GM18907 (cell line): ENCODE data around the gene KAT2B.
"Not testable (repeated sequence)": the region's sequence is repeated elsewhere in the genome, so short reads cannot be mapped to it uniquely, and the experiment has no call there.

Experiments
- ATAC-seq: cut with Tn5 transposase; IDR thresholded peaks from one replicate; pipeline ENCODE4 v1.9.1; 2021; ENCODE audit warnings: mild to moderate bottlenecking, moderate library complexity; ENCODE audit not compliant: unreplicated experiment

KAT2B gene

DNA sequence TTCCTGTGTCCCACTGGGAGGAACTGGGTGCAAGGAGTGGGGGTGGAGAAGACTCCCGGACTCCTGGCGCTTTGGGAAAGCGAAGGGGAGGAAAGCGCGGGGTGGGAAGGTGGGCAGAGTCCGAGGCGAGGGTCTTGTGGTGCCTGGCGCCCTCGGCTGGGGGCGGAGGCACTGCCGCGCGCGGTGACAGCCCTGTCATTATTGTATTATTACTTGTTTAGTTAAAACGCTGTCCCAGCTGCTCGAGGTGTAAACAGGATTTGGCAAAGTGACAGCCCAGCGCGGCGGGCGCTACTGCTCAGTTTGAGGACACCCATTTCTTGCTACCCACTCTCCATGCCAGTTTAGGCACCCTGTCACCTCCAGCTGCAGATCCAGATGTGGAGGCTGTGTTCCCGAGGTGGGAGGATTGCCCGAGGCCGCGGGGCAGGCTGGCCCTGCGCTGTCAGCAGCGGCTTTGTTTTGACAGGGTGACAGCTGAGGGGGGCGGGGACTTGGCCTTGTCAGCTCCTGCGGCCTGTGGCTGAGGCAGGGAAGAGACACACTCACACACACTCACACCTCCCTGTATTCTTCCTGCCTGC lies 1.0 kb downstream of the KAT2B start:
- ATAC-seq = peak; percentile 50

DNA sequence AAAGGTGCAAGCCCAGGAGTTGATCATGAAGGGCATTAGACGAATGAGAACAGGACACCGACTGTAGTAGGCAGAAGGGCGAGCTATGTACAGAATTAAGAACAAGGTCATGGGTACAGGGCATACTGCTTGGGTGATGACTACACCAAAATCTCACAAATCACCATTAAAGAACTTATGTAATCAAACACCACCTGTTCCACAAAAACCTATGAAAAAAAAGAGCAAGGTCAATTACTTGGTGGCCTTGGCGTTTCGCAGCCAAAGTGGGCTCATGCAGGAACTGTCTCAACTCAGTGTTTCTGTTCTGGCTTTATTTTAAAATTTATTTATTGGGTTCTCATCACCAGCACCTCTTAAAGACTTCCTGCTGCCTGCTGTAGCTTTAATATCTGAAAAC lies 2.1 kb downstream of the KAT2B start:
- ATAC-seq = no peak

DNA sequence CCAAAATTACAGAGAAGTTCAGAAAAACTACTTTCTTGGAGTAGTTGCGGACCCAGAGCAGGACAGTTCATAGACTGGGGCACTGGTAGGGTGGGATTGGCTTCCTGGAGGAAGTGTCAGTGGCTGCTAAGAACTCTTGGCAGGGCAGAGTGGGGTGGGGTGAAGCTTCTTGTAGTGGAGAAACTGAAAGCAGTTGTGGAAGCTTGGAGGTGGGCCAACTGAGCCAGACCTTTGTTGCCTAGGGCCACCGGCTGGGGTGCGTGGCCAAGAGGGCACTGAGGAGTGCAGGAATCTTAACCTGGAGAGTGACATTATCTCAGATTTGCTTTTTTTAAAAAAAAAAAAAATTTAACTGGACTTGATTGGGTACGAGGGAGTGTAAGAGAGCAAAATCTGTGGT lies 3.1 kb downstream of the KAT2B start:
- peak; percentile 39 for ATAC-seq

DNA sequence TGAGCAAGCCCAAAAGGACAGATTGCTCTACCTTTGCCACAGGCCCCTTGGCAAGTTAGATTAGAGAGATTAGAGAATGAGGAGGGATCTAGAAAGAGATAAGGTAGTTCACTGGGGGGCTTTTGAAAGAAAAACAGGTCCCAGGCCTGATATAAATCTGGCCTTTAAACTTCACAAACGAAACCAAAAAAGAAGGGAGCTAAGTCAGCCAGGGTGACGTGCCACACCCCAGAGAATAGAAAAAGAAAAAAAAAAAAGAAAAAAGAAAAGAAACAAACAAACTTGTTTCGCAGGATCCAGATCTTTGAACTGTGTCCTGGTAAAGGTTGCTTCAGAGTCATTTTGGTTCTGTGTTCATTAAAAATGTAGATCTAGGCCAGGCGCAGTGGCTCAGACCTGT lies 3.6 kb downstream of the KAT2B start:
- ATAC-seq = no peak

DNA sequence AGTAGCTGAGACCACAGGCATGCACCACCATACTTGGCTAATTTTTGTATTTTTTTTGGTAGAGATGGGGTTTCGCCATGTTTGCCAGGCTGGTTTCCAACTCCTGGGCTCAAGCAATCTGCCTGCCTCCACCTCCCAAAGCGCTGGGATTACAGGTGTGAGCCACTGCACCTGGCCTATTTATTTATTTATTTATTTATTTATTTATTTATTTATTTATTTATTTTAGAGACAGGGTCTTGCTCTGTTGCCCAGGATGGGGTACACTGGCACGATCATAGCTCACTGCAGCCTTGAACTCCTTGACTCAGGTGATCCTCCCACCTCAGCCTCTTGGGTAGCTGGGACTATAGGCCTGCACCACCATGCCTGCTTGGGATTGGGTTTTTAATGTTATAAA lies 4.9 kb downstream of the KAT2B start:
- not testable (repeated sequence) for ATAC-seq

DNA sequence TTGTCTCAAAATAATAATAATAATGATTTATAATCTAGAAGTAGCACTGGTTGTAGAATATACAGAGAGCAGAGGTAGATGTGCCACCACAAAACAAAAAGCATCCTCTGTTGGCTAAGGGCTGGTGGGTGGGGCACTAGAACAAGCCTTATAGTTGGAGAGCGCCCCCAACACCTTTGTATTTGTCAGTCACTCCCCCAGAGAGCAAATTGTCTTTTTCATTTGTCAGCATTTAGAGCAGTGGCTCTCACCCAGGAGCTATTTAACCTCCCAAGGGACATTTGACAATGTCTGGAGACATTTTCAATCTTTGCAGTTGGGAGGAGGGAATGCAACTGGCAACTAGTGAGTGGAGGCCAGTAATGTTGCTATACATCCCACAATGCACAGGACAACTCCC lies 6.3 kb downstream of the KAT2B start:
- no peak for ATAC-seq

DNA sequence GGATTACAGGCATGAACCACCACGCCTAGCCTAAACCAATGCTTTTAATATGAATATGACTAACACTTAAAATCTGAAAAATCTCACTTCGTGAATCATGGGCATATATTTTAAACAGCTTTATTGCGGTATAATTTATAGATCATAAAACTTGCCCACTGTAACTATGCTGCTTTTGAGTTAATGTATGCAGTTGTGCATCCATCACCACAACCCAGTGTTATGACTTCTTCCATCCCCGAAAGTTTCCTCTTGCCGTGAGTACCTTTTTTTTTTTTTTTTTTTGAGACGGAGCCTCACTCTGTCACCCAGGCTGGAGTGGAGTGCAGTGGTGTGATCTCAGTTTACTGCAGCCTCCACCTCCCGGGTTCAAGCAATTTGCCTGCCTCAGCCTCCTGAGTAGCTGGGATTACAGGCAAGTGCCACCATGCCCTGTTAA lies 7.1 kb downstream of the KAT2B start:
- no peak for ATAC-seq

DNA sequence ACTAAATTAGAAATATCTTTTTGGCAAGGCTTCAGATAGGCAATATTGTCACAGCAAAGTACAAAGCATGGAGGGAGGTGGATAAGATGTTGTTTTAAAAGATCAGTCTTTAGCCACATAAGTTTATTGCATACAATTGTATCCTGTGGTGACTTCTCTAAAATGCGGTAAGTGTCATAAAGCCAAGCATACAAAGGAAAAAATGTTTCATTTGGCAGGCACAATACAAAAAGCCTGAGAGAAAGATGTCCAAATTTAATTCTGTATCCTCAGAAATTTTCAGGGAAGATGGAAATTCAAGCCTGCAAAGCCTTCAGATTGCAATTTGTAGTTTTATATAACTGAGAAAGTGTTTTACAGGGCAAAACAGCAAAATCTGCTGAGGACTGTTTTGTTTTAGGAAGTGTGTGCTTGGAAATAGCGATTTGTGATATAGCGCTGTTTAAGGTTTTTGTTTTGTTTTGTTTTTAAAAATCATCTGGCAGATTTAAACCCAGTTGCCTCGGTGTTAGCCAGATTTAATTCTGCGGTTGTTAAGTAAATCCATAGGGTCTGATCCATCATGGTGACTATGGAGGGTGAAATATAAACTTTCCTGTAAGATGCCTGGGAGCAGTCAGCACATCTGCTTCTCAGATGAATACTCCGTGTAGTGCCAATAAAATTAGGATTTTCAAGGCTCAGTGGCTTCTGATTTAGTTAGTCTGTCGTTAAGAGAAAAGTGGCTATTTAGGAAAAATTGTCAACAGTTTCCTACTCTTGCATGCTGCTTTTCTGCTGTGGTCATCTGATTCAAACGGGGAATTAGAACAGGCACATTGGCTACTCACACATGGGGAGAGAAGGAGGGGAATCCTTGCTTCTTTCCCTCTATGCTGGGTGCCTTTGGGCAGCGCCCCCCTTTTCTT lies 8.0 kb downstream of the KAT2B start:
- ATAC-seq = no peak

DNA sequence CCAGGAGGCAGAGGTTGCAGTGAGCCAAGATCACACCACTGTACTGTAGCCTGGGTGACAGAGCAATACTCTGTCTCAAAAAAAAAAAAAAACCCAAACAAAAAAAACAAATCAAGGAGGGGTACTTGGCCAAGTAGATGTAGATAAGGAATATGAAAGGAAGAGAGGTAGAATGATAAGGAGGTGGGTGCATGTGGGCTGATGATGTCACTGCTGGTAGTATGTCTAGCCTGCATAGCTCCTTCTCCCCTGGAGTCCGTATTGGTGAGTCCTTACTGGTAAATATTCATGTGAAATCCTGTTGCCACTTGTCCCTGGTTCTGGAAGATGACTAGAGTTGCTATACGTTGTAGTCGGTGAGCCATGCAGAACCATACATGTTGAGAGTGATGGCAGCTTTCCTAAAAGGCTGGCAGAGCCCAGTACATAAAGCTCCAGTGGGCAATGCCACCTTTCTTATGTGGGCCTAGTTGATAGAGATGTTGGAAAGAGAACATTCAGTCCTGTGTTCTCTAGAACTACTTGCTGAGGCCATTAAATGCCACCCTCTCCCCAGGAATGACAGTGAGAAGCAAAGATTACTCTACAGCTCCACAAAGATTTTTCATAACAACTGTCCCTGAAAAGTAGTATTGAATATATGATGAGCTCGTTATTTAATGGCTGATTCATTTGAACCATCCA lies 11.0 kb downstream of the KAT2B start:
- ATAC-seq = no peak

DNA sequence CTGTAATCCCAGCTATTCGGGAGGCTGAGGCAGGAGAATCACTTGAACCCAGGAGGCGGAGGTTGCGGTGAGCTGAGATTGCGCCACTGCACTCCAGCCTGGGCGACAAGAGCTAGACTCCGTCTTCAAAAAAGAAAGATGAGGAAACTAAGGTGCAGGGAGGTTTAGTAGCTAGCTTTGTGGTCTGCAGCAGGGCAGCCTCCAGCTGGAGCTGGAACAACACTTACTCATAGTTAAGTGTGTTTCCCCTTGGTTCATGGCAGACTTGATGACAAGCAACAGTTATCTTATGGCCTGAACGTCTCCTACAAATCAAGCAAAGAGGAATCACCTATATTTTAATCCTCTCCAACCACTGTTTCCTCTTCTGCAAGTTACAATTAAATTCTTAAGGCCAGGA lies 12.6 kb downstream of the KAT2B start:
- ATAC-seq = no peak

DNA sequence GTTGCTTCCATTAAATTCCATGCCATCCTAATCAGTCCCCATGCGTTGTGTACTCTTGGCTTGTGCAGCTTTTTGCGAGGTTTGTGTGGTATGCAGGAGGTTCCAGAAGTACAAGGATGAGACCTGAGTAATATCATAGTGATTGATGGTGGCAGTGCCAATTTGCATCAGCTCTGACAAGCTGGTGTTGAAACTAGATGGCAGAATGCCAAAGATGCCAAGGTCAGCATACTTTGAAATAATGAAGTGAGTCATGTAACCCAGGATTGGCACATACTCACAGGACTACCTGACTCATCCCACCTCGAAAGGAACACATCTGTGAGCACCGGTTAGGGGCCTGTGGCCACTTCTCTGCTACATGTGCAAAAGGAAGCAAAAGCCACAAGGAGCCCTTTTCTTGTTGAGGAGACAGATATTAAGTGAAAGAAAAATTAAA lies 14.3 kb downstream of the KAT2B start:
- ATAC-seq = peak; percentile 94

DNA sequence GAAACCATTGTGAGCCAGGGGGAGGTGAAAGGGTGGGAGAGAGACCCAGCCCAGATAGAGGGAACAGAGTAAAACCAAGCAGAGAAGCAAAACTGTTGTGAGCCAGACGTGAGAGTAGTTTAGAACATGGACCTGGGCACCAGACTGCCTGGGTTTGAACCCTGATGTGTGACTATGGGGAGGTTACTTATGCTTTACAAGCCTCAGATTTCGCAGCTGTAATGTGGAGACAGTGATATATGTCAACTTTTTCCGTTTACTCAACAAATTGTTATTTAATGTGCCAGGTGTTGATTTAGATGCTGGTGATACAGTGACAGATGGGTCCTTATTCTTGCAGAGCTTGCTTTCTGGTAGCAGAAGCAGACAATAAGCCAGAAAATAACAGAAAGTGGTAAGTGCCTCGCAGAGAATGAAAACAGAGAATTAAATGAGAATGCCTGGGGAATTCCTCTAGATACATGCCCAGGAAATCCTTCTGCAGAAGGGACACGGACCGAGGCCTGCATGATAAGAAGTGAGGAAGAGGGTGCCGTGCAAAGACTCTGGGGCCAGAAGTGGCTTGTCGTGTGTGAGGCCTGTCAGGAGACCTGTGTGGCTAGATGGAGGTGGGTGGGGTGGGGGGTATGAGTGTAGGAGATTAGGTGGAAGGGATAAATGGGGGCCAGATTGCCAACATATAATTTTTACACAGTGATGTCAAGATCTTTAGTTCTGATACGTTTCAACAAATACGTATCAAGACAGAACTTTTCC lies 15.0 kb downstream of the KAT2B start:
- peak; percentile 13 for ATAC-seq

DNA sequence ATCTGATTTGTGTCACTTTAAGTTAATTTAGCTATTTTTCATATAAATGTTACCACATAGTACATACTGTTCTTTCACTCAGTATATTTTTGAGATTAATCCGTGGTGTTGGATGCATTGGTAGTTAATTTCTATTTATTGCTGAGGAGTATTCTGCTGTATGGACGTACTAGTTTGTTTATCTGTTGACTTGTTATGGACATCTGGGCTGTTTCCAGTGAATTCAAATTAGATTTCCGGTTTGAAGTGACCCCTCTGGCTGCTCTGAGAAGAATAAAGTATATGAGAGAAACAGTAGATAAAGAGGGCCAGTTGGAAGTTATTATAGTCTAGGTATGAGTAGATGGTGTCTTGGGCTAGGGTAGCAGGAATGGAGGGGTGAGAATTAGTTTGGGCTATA lies 15.6 kb downstream of the KAT2B start:
- no peak for ATAC-seq

DNA sequence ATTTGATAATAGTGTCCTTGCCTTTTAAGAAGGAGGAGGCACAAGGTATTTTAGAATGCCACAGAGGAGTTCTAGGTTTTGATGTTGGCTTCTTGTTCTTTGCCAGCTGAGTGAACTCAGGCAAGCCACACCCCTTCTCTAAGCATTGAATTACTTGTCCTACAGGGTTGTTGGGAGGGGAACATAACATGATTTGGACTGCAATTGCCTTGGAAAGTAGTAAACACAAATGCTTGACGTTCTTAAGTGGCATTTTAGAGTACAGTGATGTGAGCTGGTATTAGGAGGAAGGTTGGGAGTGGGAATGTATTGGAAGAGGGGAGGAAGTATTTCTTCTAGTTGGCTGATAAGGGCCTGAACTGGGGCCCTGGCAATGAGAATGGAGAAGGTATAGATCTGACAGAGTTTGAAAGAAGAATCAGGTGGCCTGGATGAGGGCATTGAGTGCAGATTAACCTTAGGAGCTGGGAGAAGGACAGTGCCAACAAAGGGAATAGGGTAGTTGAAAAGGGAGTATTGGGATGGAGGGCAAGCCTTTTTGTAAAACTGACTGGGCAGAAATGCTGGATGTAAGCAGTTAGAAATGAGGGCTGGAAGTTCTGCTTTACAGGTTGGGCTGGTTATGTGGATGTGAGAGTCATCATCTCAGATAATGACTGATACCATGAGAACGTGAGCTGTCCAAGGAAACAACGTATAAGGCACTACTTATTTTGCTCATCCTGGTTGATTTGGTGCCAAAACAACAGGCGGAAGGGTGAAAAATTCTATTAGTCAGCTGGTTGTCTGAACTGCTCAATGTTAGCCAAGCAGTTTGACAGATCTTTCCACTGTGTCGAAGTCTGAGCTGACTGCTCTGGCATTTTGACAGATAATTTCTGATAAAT lies 16.7 kb downstream of the KAT2B start:
- peak; percentile 38 for ATAC-seq

DNA sequence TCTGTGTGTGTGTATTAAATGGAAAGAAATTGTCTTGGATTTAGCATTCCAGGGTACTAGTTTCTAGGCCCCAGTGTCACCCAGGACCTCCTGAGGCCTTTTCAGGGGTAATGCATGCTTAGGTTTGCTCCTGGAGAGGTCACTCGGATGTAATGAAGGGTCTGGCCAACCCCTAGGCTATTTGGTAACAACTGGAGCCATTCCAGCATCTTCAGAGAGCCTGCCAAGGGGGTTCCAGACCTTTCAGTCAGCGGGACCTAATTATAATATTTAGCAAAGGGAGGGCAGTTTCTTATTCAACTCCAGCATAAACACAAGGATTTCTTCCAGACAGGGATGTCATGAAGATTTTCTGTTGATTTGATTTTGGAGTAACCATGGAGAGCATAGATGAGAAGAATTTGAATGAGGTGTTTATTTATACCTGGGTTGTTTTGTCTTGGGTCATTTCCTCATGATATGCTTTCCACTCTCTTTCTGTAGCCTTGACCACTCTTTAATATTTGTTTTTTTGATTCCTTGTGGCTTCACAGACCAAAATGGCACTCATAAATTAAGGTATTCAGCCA lies 17.4 kb downstream of the KAT2B start:
- no peak for ATAC-seq

DNA sequence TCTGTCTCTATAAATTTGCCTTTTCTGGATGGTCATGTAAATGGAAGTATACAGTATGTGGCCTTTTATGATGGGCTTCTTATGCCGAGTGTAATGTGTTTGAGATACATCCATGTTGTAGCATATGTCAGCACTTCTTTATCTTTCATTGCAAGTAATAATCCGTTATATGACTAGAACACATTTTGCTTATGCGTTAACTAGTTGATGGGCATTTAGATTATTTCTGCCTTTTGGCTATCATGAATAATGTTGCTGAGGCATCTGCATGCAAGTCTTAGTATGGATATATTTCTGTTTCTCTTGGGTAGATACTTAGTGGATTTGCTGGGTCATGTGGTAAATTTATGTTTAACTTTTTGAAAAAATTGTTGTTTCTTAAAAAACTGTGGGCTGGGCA lies 19.7 kb downstream of the KAT2B start:
- ATAC-seq = no peak

DNA sequence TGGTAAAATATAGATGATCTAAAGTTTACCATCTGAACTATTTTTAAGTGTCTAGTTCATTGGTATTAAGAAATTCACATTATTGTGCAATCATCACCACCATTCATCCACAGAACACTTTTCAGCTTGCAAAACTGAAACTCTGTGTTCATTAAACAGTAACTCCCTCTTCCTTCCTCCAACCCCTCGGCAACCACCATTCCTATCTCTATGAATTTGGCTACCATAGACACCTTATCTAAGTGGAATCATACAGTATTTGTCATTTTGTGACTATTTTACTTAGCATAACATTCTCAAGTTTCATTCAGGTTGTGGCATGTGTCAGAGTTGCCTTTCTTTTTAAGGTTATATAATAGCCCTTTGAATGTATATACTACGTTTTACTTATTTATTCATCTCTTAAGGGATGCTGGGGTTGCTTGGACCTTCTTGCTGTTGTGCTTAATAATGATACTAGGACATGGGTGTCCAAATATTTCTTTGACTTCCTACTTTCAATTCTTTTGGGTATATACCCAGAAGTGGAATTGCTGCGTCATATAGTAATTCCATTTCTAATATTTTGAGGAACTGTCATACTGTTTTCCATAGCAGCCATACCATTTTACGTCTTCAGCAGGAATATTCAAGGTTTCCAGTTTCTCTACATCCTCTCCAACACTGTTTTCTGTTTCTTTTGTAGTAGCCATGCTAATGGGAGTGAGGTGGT lies 20.9 kb downstream of the KAT2B start:
- ATAC-seq = peak; percentile 89

DNA sequence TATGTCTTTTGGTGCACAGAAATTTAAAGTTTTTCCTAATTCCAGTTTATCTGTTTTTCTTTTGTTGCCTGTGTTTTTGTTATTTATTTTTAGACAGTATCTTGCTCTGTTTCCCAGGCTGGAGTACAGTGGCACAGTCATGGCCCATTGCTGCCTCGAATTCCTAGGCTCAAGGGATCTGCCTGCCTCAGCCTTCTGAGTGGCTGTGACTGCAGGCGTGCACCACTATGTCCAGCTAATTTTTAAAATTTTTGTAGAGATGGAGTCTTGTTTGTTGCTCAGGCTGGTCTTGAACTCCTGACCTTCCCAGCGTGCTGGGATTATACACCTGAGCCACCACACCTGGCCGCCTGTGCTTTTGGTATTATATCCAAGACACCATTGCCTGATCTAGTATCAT lies 22.8 kb downstream of the KAT2B start:
- ATAC-seq = no peak

DNA sequence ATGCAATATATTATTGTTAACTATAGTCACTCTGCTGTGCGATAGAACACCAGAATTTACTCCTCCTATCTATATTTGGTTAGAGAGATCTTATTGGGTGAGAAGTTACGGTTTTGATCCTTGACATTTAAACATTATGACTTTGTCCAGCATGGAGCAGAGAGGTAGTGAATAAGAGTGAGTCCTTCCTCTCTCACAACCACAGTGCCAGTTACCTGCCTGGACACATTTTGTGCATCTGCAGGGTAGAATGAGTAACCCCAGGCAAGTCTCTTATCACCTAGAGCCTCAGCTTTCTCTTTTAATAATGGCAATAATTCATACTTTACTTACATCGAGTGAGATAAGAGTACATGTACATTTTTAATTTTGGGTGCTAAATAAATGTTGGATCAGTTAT lies 24.1 kb downstream of the KAT2B start:
- no peak for ATAC-seq
